H9 (cell line): ENCODE results near the gene TRIM36. TPM values are rescaled to one million over a fixed set of nuclear protein-coding genes. Genes with fewer than 3 reads are reported as not detected.

Source experiments
- DNase-seq: peaks from one replicate; pipeline ENCODE4 v3.0.0-alpha.2; 2017
- H2AFZ ChIP-seq: one replicate; pipeline ENCODE4 v1.6.1; 2013; ENCODE audit warnings: mild to moderate bottlenecking, low read length, control low read depth, moderate library complexity
- H2AK5ac ChIP-seq: 2 replicates; pipeline ENCODE4 v1.6.1; 2013; ENCODE audit warnings: low read length, control low read depth, mixed read lengths; ENCODE audit not compliant: insufficient read length
- H2BK120ac ChIP-seq: one replicate; pipeline ENCODE4 v1.6.1; 2013; ENCODE audit warnings: low read depth, mild to moderate bottlenecking, low read length, control low read depth, inconsistent platforms; ENCODE audit not compliant: poor library complexity, severe bottlenecking
- H2BK12ac ChIP-seq: 2 replicates; pipeline ENCODE4 v1.6.1; 2013; ENCODE audit warnings: low read length, control low read depth, mixed read lengths, low read depth; ENCODE audit not compliant: insufficient read length
- H2BK15ac ChIP-seq: 2 replicates; pipeline ENCODE4 v1.6.1; 2013; ENCODE audit warnings: low read depth, low read length, control low read depth
- H2BK20ac ChIP-seq: one replicate; pipeline ENCODE4 v1.6.1; 2013; ENCODE audit warnings: low read depth, mild to moderate bottlenecking, low read length, control low read depth, inconsistent platforms; ENCODE audit not compliant: poor library complexity, severe bottlenecking
- H2BK5ac ChIP-seq: 2 replicates; pipeline ENCODE4 v1.6.1; 2013; ENCODE audit warnings: low read length, control low read depth, mixed read lengths; ENCODE audit not compliant: insufficient read length
- H3K14ac ChIP-seq: 2 replicates; pipeline ENCODE4 v1.6.1; 2013; ENCODE audit warnings: low read length, control low read depth; ENCODE audit not compliant: insufficient read depth
- H3K18ac ChIP-seq: 2 replicates; pipeline ENCODE4 v1.6.1; 2013; ENCODE audit warnings: low read depth, mild to moderate bottlenecking, mixed read lengths, low read length, control low read depth; ENCODE audit not compliant: insufficient read length
- H3K23ac ChIP-seq: 2 replicates; pipeline ENCODE4 v1.6.1; 2013; ENCODE audit warnings: low read length, control low read depth, mixed read lengths, low read depth; ENCODE audit not compliant: insufficient read length
- H3K23me2 ChIP-seq: 2 replicates; pipeline ENCODE4 v1.6.1; 2013; ENCODE audit warnings: low read depth, mild to moderate bottlenecking, mixed read lengths, low read length, control low read depth; ENCODE audit not compliant: insufficient read length, poor library complexity, severe bottlenecking
- H3K27ac ChIP-seq: 2 replicates; pipeline ENCODE4 v1.5.1; 2013; ENCODE audit warnings: low read length, control low read depth, mixed read lengths, low read depth; ENCODE audit not compliant: insufficient read length
- H3K27me3 ChIP-seq: 2 replicates; pipeline ENCODE4 v1.6.1; 2013; ENCODE audit warnings: low read length, control low read depth, inconsistent platforms; ENCODE audit not compliant: insufficient read depth
- H3K4ac ChIP-seq: 2 replicates; pipeline ENCODE4 v1.6.1; 2013; ENCODE audit warnings: low read depth, mild to moderate bottlenecking, control low read depth, inconsistent platforms, low read length, moderate library complexity
- H3K4me1 ChIP-seq: 2 replicates; pipeline ENCODE4 v1.6.1; 2013; ENCODE audit warnings: low read length, control low read depth, inconsistent platforms; ENCODE audit not compliant: insufficient read depth
- H3K4me2 ChIP-seq: 2 replicates; pipeline ENCODE4 v1.6.1; 2013; ENCODE audit warnings: low read length, control low read depth, mixed read lengths; ENCODE audit not compliant: insufficient read length, insufficient read depth
- H3K56ac ChIP-seq: 2 replicates; pipeline ENCODE4 v1.6.1; 2013; ENCODE audit warnings: low read depth, mild to moderate bottlenecking, mixed read lengths, low read length, control low read depth; ENCODE audit not compliant: insufficient read length
- H3K79me1 ChIP-seq: 2 replicates; pipeline ENCODE4 v1.6.1; 2013; ENCODE audit warnings: low read depth, mild to moderate bottlenecking, moderate library complexity, low read length, control low read depth, inconsistent platforms; ENCODE audit not compliant: insufficient read depth, poor library complexity, severe bottlenecking
- H3K79me2 ChIP-seq: 2 replicates; pipeline ENCODE4 v1.6.1; 2013; ENCODE audit warnings: low read length, control low read depth, inconsistent platforms; ENCODE audit not compliant: insufficient read depth
- H3K9ac ChIP-seq: 2 replicates; pipeline ENCODE4 v1.6.1; 2013; ENCODE audit warnings: low read length, control low read depth, mixed read lengths; ENCODE audit not compliant: insufficient read length; ENCODE audit errors: extremely low read depth
- H3K9me3 ChIP-seq: one replicate; pipeline ENCODE4 v1.6.1; 2013; ENCODE audit warnings: low read depth, low read length, inconsistent platforms; ENCODE audit not compliant: control insufficient read depth
- H3T11ph ChIP-seq: one replicate; pipeline ENCODE4 v1.6.1; 2013; ENCODE audit warnings: mild to moderate bottlenecking, low read length, control low read depth, inconsistent platforms
- H4K20me1 ChIP-seq: one replicate; pipeline ENCODE4 v1.6.1; 2013; ENCODE audit not compliant: control insufficient read depth, insufficient read length, insufficient read depth
- H4K5ac ChIP-seq: 2 replicates; pipeline ENCODE4 v1.6.1; 2013; ENCODE audit warnings: low read depth, mild to moderate bottlenecking, mixed read lengths, low read length, control low read depth; ENCODE audit not compliant: insufficient read length
- H4K8ac ChIP-seq: replicated peaks from 2 replicates; pipeline ENCODE4 v1.6.1; 2013; ENCODE audit warnings: low read length, control low read depth, mixed read lengths, low read depth; ENCODE audit not compliant: insufficient read length
- H4K91ac ChIP-seq: 2 replicates; pipeline ENCODE4 v1.6.1; 2013; ENCODE audit warnings: low read depth, mild to moderate bottlenecking, moderate library complexity, mixed read lengths, low read length, control low read depth; ENCODE audit not compliant: insufficient read length
- H3K27ac Mint-ChIP-seq, 3 experiments: 2 replicates in 2 of 3; 3 replicates in 1 of 3; pipeline ENCODE4 v1.8.0; 2020 to 2021; ENCODE audit warnings: mixed read lengths in 3 of 3, mild to moderate bottlenecking in 1 of 3, moderate library complexity in 1 of 3
- H3K27me3 Mint-ChIP-seq: 2 replicates; pipeline ENCODE4 v1.8.0; 2021; ENCODE audit warnings: low read depth, mild to moderate bottlenecking, moderate library complexity, mixed read lengths
- H3K36me3 Mint-ChIP-seq, 3 experiments: 2 replicates in 2 of 3; 3 replicates in 1 of 3; pipeline ENCODE4 v1.8.0; 2020 to 2021; ENCODE audit warnings: low read depth in 3 of 3, mixed read lengths in 3 of 3; ENCODE audit not compliant: insufficient read depth in 1 of 3
- H3K4me1 Mint-ChIP-seq, 2 experiments: 2 replicates each; pipeline ENCODE4 v1.8.0; 2020; ENCODE audit warnings: mixed read lengths in 2 of 2
- H3K4me3 Mint-ChIP-seq, 2 experiments: 2 replicates in 1 of 2; 3 replicates in 1 of 2; pipeline ENCODE4 v1.8.0; 2020 to 2021; ENCODE audit warnings: mild to moderate bottlenecking in 2 of 2, mixed read lengths in 2 of 2, moderate library complexity in 1 of 2
- H3K9me3 Mint-ChIP-seq, 2 experiments: 2 replicates in 1 of 2; 3 replicates in 1 of 2; pipeline ENCODE4 v1.8.0; 2020; ENCODE audit warnings: mild to moderate bottlenecking in 2 of 2, mixed read lengths in 2 of 2, moderate library complexity in 1 of 2
- CTCF ChIP-seq: fragments of 200-600 bp; sonication (generic); conservative IDR thresholded peaks from 3 replicates; pipeline ENCODE4 v1.8.0; 2021; ENCODE audit warnings: antibody characterized with exemption, mild to moderate bottlenecking
- whole genome bisulfite sequencing: extraction: QIAGEN DNeasy Blood & Tissue Kit; methylation state at CpG from one replicate; pipeline ENCODE4 v1.1.7; 2013; ENCODE audit warnings: missing lambda C conversion rate, low lambda C conversion rate, mixed read lengths; ENCODE audit not compliant: insufficient read length; ENCODE audit errors: extremely low coverage; 5-methylcytosine and 5-hydroxymethylcytosine counted together
- total RNA-seq: library from RNA; stranded (reverse); gene quantifications from 2 replicates; pipeline ENCODE4 v1.2.1, GENCODE V29; 2021

The TRIM36 gene
- total RNA-seq, 1 experiment from 2014 or later, result 14.6 TPM

- Histone ChIP-seq H2BK12ac (no peak overlapping the region), H4K91ac (no peak overlapping the region), H3T11ph (no peak overlapping the region), H2AFZ (no peak overlapping the region), H3K27ac (no peak overlapping the region), H3K4ac (no peak overlapping the region), H4K5ac (no peak overlapping the region), H3K79me1 (no peaks in the 10 kb centered on the region), H3K9ac (no peak overlapping the region), H3K4me2 (no peak overlapping the region), H2BK20ac (no peak overlapping the region), H3K79me2 (no peaks in the 10 kb centered on the region), H4K8ac (no peak overlapping the region), H2AK5ac (no peak overlapping the region), H2BK120ac (no peak overlapping the region), H3K23me2 (no peaks in the 10 kb centered on the region), H3K23ac (no peak overlapping the region), H2BK15ac (no peak overlapping the region), H3K56ac (no peak overlapping the region), H3K4me1 (no peaks in the 10 kb centered on the region), H3K9me3 (no peaks in the 10 kb centered on the region), H3K18ac (no peak overlapping the region), H4K20me1 (no peaks in the 10 kb centered on the region), H2BK5ac (no peak overlapping the region), H3K27me3 (no peaks in the 10 kb centered on the region), H3K14ac (no peak overlapping the region)
- Mint-ChIP-seq H3K27ac (peak overlapping the region in 1 of 3 experiments; percentile 37; a peak in 1 of 7 replicates), H3K9me3 (peaks cover 0 to 3% of the 10 kb centered on the region in 2 experiments; a peak in 2 of 5 replicates), H3K27me3 (no peaks in the 10 kb centered on the region), H3K4me1 (0 out of 4 replicates have a peak, but pooled peaks cover 0 to 2% of the 10 kb centered on the region in 2 experiments), H3K36me3 (peaks cover 0 to 13% (median 2%) of the 10 kb centered on the region in 3 experiments; a peak in 4 of 7 replicates), H3K4me3 (no peak overlapping the region)
- no peak for TF ChIP-seq CTCF
- no CpG with 5 or more reads among the region's 5 CpGs for WGBS
- DNase-seq, result no peak
Observed at GRCh38 chr5:115126303-115126702, 43.4 kb downstream of the TRIM36 start.
